Naive thymus-derived CD4-positive, alpha-beta T cell (primary cell): ENCODE results near the gene PKHD1. TPM values are rescaled to one million over a fixed set of nuclear protein-coding genes. Genes with fewer than 3 reads are reported as not detected.

Source experiments
- ATAC-seq: fragments of 150-1000 bp; cut with Tn5 transposase; 2 replicates; pipeline ENCODE4 v1.10.0; 2021; ENCODE audit warnings: mild to moderate bottlenecking, moderate library complexity
- CTCF ChIA-PET: fragments of 350-600 bp; sonication (Branson Sonifier 250); formaldehyde crosslinking; loops from one replicate; lab custom pipeline; 2021; ENCODE audit warnings: antibody characterized with exemption; lab: Charles Lee
- POLR2A ChIA-PET: fragments of 350-600 bp; sonication (Branson Sonifier 250); formaldehyde crosslinking; loops from one replicate; lab custom pipeline; 2021; ENCODE audit warnings: antibody characterized with exemption, inconsistent platforms; lab: Charles Lee
- DNase-seq, 9 donors: peaks; one replicate each; pipeline versions ENCODE4 v3.0.0 to v3.0.0-alpha.2; 2020 to 2022; ENCODE audit warnings: mixed read lengths in 1 of 9
- H3K27ac ChIP-seq: one replicate; pipeline ENCODE4 v1.7.0; 2013; ENCODE audit warnings: mild to moderate bottlenecking, low read depth, low read length, moderate library complexity
- H3K27me3 ChIP-seq, 2 donors: one replicate each; pipeline ENCODE4 v1.7.0; 2013; ENCODE audit warnings: low read length in 2 of 2, mild to moderate bottlenecking in 2 of 2, moderate library complexity in 2 of 2; ENCODE audit not compliant: control insufficient read depth in 2 of 2, insufficient read depth in 2 of 2
- H3K36me3 ChIP-seq, 3 experiments: 1 replicate in 2 of 3; 2 replicates in 1 of 3; pipeline ENCODE4 v1.7.0; 2013; ENCODE audit warnings: low read length in 3 of 3, mild to moderate bottlenecking in 3 of 3, moderate library complexity in 1 of 3; ENCODE audit not compliant: insufficient read depth in 3 of 3, control insufficient read depth in 2 of 3
- H3K4me1 ChIP-seq, 2 donors: one replicate each; pipeline ENCODE4 v1.7.0; 2013; ENCODE audit warnings: low read length in 2 of 2, mild to moderate bottlenecking in 2 of 2, moderate library complexity in 1 of 2; ENCODE audit not compliant: control insufficient read depth in 2 of 2, insufficient read depth in 2 of 2
- H3K4me3 ChIP-seq: 2 replicates; pipeline ENCODE4 v1.7.0; 2013; ENCODE audit warnings: mild to moderate bottlenecking, low read length
- H3K9me3 ChIP-seq, 3 experiments: 1 replicate in 2 of 3; 2 replicates in 1 of 3; pipeline ENCODE4 v1.7.0; 2013; ENCODE audit warnings: low read length in 3 of 3; ENCODE audit not compliant: control insufficient read depth in 2 of 3
- H3K27ac Mint-ChIP-seq, 9 donors: one replicate each; pipeline ENCODE4 v1.8.0; 2020 to 2022; ENCODE audit warnings: mixed read lengths in 9 of 9, mild to moderate bottlenecking in 8 of 9, moderate library complexity in 5 of 9, inconsistent platforms in 2 of 9
- H3K27me3 Mint-ChIP-seq, 5 donors: one replicate each; pipeline ENCODE4 v1.8.0; 2021 to 2022; ENCODE audit warnings: mixed read lengths in 5 of 5, mild to moderate bottlenecking in 1 of 5
- H3K36me3 Mint-ChIP-seq, 5 donors: one replicate each; pipeline ENCODE4 v1.8.0; 2020 to 2022; ENCODE audit warnings: mixed read lengths in 5 of 5, mild to moderate bottlenecking in 3 of 5, inconsistent platforms in 1 of 5
- H3K4me1 Mint-ChIP-seq, 7 donors: one replicate each; pipeline ENCODE4 v1.8.0; 2020 to 2022; ENCODE audit warnings: mixed read lengths in 7 of 7, mild to moderate bottlenecking in 3 of 7, inconsistent platforms in 1 of 7
- H3K4me3 Mint-ChIP-seq, 10 donors: one replicate each; pipeline ENCODE4 v1.8.0; 2020 to 2022; ENCODE audit warnings: mild to moderate bottlenecking in 10 of 10, mixed read lengths in 10 of 10, moderate library complexity in 6 of 10, inconsistent platforms in 2 of 10
- H3K9me3 Mint-ChIP-seq, 11 donors: one replicate each; pipeline ENCODE4 v1.8.0; 2020 to 2022; ENCODE audit warnings: mixed read lengths in 11 of 11, mild to moderate bottlenecking in 4 of 11, inconsistent platforms in 1 of 11, moderate library complexity in 1 of 11
- intact Hi-C, 2 donors: fragments of 100-400 bp; cut with micrococcal nuclease; formaldehyde crosslinking; loops; one replicate each; pipeline ENCODE4 v1.15.1; 2023
- polyA plus RNA-seq, 2 donors: library from polyadenylated mRNA; unstranded; fragments of 300-500 nt; fragmentation: Illumina TruSeq; gene quantifications; one replicate each; pipeline ENCODE4 v1.2.3, GENCODE V29; 2021
- total RNA-seq, 6 experiments: library from RNA in 5 of 6; stranded (reverse) in 5 of 6; gene quantifications; 1 replicate in 5 of 6; 2 replicates in 1 of 6; pipeline ENCODE4 v1.2.3 and lab custom pipeline; 2021 to 2026

Gene PKHD1
- total and polyA plus RNA-seq, 7 experiments from 2014 or later = not detected

DNA sequence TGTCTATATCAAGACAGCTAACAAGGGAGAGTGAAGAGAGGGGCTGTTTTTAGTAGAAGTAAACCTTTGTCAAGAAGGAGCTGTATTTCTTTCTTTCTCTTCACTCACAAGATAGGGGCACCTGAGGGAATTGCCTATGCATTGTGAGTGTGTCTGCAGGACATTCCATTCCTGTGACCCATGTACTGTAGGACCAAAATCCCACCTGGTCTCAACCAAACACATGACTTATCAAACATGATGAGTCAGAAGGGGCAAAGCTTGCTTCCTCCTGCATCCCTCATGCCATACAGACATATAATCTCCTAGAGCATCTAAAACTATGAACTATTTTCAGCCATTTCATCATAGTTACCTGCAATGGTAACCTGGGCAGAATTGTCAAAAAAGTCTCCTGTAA lies 21.8 kb downstream of the PKHD1 start:
- Histone ChIP-seq H3K4me3 (no peak overlapping the region), H3K9me3 (no peaks in the 10 kb centered on the region), H3K27ac (no peak overlapping the region), H3K36me3 (no peaks in the 10 kb centered on the region), H3K4me1 (peaks cover 12 to 13% of the 10 kb centered on the region in 2 donors), H3K27me3 (no peaks in the 10 kb centered on the region)
- Mint-ChIP-seq H3K27ac (peak overlapping the region in 1 of 9 donors; percentile 11), H3K9me3 (no peaks in the 10 kb centered on the region), H3K27me3 (peaks cover 0 to 24% (median 0%) of the 10 kb centered on the region in 5 donors), H3K4me3 (no peak overlapping the region), H3K36me3 (peaks cover 0 to 4% (median 0%) of the 10 kb centered on the region in 5 donors), H3K4me1 (peaks cover 4 to 18% (median 13%) of the 10 kb centered on the region in 7 donors)
- ATAC-seq (no peak), DNase-seq (no peak)
- ChIA-PET CTCF (interaction anchor here (0.7 kb wide), 2 partner anchors 10 to 44 kb away, joined by 3 read pairs; no protein-coding TSS in a partner anchor), POLR2A (no interaction called here)
- intact Hi-C loops = no loop called here

DNA sequence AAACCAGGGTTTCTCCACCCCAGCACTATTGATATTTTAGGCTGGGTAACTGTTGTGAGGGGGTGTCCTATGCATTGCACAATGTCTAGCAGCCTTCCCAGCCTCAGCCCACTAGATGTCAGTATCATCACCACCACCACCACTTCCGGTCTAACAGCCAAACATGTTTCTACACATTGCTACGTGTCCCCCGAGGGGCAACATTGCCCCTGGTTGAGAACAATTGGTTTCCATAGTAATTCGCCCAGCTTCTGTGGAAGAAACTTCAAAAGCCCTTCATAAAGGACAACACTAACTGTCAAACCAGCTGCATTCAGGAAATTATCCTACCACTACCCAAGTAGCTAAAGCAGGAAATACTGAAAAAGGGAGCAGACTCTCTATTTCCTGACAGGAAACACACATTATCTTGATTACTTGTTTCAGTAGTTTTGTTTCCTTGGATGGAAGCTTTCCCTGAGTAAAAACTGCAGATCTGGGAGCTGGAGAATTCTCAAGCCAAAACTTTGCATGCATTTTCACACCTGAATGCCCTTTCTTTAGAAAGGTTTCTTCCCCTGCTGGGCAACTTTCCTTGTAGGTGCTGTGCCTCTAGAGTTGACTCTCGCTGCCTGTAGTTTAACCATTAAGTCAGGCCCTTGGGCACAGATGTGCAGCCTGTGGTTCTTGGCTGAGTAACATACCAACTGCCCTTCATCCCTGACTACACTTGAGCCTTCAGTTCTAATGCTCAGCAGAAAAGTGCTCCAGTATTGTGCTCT lies 23.6 kb downstream of the PKHD1 start:
- intact Hi-C loops = loop anchor here (1.0 to 5.0 kb wide), 3 partner anchors 200 to 600 kb away; no protein-coding TSS in a partner anchor
- peak overlapping the region; percentile 48 for H3K4me3 ChIP-seq

DNA sequence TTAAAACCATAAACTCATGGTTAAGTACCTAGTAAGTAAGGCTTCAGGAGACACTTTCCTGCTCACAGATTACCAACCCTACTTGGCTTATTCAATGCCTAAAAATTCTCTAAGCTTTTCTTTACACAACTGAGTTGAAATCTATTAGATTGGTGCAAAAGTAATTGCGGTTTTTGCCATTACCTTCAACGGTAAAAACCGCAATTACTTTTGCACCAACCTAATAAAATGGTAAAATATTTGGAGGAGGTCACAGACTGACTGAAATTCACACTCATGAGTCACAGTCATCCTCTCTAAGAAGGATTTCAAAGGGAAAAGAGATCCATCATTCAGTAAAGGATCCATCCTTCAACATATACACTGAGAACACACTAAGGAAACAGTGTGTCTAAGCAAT lies 25.9 kb downstream of the PKHD1 start:
- ATAC-seq (no peak), DNase-seq (no peak)
- CTCF ChIA-PET = interaction anchor here (1.3 kb wide), 1 partner anchor 10 kb away, joined by 3 read pairs; no protein-coding TSS in a partner anchor
- Histone ChIP-seq H3K27ac (no peak overlapping the region), H3K27me3 (no peaks in the 10 kb centered on the region), H3K4me3 (no peak overlapping the region), H3K4me1 (peaks cover 12 to 13% of the 10 kb centered on the region in 2 donors), H3K9me3 (no peaks in the 10 kb centered on the region), H3K36me3 (no peaks in the 10 kb centered on the region)
- Mint-ChIP-seq H3K4me1 (peaks cover 6 to 18% (median 13%) of the 10 kb centered on the region in 7 donors), H3K36me3 (peaks cover 0 to 4% (median 0%) of the 10 kb centered on the region in 5 donors), H3K9me3 (no peaks in the 10 kb centered on the region), H3K4me3 (no peak overlapping the region), H3K27ac (no peak overlapping the region), H3K27me3 (peaks cover 4 to 15% (median 9%) of the 10 kb centered on the region in 5 donors)
- intact Hi-C loops = loop anchor here in 1 of 2 donors (5.0 kb wide), 1 partner anchor 341 kb away; no protein-coding TSS in a partner anchor
- POLR2A ChIA-PET = no interaction called here

More for the DNA sequence above, 23.6 kb downstream of the PKHD1 start:
- peaks cover 0 to 4% (median 0%) of the 10 kb centered on the region in 5 donors for H3K36me3 Mint-ChIP-seq
- Histone ChIP-seq H3K27ac (peak overlapping the region; percentile 40), H3K9me3 (no peaks in the 10 kb centered on the region), H3K36me3 (no peaks in the 10 kb centered on the region), H3K27me3 (no peaks in the 10 kb centered on the region), H3K4me1 (peaks cover 12 to 13% of the 10 kb centered on the region in 2 donors)
- peak; percentile 93 for ATAC-seq
- DNase-seq = peak in 8 of 9 donors; percentile 33 to 70 (median 64)
- peaks cover 0 to 23% (median 1%) of the 10 kb centered on the region in 5 donors for H3K27me3 Mint-ChIP-seq
- no peaks in the 10 kb centered on the region for H3K9me3 Mint-ChIP-seq
- peak overlapping the region; percentile 44 to 91 (median 81) for H3K4me3 Mint-ChIP-seq
- H3K27ac Mint-ChIP-seq = peak overlapping the region; percentile 39 to 90 (median 81)
- CTCF ChIA-PET = interaction anchor here (0.6 to 1.7 kb wide), 6 partner anchors 9 to 931 kb away, joined by 3 to 9 read pairs (median 5); partner anchors contain the start of gene GSTA4
- POLR2A ChIA-PET = interaction anchor here (0.6 kb wide), 1 partner anchor 578 kb away, joined by 3 read pairs; no protein-coding TSS in a partner anchor
- peaks cover 4 to 18% (median 13%) of the 10 kb centered on the region in 7 donors for H3K4me1 Mint-ChIP-seq

DNA sequence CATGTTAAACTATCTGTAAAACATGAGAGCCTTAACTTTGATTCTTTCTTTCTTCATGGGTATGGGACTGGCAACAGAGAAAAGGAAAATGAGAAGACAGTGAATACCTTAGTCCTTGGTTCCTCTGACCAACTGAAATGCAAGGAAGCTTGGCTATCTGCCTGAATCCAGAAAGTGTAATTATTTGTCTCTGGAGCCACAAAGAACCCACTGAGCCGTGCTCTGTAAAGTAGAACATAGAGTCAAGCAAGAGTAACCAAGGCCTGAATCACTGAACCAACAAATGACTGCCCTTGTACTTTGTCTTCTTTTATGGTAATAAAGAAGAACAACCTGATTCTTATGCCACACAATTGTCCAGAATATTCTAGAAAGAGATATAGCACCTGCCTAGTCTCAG lies 27.6 kb downstream of the PKHD1 start:
- H3K27ac Mint-ChIP-seq = no peak overlapping the region
- H3K36me3 ChIP-seq = no peaks in the 10 kb centered on the region

DNA sequence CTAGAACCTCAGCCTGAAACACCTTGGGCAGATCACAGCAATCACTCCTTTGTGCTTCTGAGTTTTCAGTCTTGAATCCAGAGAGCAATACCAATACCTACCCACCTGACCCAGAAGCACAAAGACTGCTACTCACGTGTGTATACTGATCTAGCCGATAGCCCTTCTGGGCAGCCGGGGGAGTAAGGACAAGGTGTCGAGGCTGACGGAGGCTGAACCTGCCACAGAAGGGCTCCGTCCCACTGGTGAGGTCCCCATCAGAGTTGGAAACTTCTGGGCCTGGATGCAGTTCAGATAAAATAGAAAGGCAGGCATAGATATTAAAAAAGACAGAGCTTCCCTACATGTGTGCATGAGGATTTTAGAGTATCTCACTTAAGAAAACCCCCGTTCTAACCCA lies 32.0 kb downstream of the PKHD1 start:
- POLR2A ChIA-PET = no interaction called here

More for the DNA sequence above, 27.6 kb downstream of the PKHD1 start:
- no peaks in the 10 kb centered on the region for H3K9me3 ChIP-seq
- no peaks in the 10 kb centered on the region for H3K27me3 ChIP-seq
- peaks cover 6 to 18% (median 13%) of the 10 kb centered on the region in 7 donors for H3K4me1 Mint-ChIP-seq
- no peaks in the 10 kb centered on the region for H3K9me3 Mint-ChIP-seq
- H3K27me3 Mint-ChIP-seq = peaks cover 5 to 22% (median 13%) of the 10 kb centered on the region in 5 donors
- ChIA-PET CTCF (no interaction called here), POLR2A (no interaction called here)
- no peak overlapping the region for H3K27ac ChIP-seq
- H3K4me1 ChIP-seq = peaks cover 12 to 13% of the 10 kb centered on the region in 2 donors
- no peak overlapping the region for H3K4me3 Mint-ChIP-seq
- intact Hi-C loops = loop anchor here in 1 of 2 donors (5.0 kb wide), 1 partner anchor 342 kb away; no protein-coding TSS in a partner anchor
- no peak for DNase-seq
- H3K4me3 ChIP-seq = no peak overlapping the region
- no peak for ATAC-seq
- peaks cover 0 to 4% (median 0%) of the 10 kb centered on the region in 5 donors for H3K36me3 Mint-ChIP-seq

DNA sequence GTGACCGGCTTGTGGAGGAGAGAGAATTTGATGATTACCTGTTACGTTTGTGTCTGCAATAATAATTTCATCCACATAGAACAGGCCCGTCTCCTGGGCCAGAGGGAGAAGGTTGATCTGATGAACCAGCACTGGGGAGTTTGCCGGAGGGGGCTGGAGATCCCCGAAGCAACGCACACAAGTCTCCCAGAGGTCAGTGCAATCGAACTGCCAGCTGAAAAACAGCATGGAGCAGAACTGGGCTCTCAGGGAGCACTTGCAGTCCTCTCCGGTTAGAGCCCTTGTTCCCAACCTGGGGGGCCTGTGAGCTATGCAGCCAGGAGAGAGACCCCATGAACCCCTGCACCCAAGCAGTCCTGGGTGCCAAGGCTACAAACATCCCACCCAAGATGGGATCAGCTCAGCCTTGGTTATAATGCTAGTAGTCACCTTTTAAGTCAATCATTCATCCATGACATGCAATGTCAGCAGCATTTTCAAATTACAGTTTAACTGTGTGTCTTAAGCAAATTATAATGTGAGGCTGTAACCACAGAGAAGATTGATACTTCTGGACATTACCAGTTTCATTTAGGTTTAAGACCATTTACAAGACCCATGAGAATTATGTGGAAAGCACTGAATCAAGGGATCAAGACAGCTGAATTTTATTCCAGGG lies 34.2 kb downstream of the PKHD1 start:
- CTCF ChIA-PET = no interaction called here
- H3K4me1 Mint-ChIP-seq = peaks cover 0 to 1% (median 0%) of the 10 kb centered on the region in 7 donors
- no peak overlapping the region for H3K27ac Mint-ChIP-seq

More for the DNA sequence above, 32.0 kb downstream of the PKHD1 start:
- Mint-ChIP-seq H3K27ac (no peak overlapping the region), H3K27me3 (peaks cover 10 to 35% (median 21%) of the 10 kb centered on the region in 5 donors), H3K9me3 (no peaks in the 10 kb centered on the region), H3K36me3 (no peaks in the 10 kb centered on the region), H3K4me3 (no peak overlapping the region), H3K4me1 (peaks cover 0 to 2% (median 0%) of the 10 kb centered on the region in 7 donors)
- Histone ChIP-seq H3K4me3 (no peak overlapping the region), H3K27ac (no peak overlapping the region), H3K4me1 (no peaks in the 10 kb centered on the region), H3K36me3 (no peaks in the 10 kb centered on the region), H3K27me3 (no peaks in the 10 kb centered on the region), H3K9me3 (no peaks in the 10 kb centered on the region)
- no peak for ATAC-seq
- DNase-seq = no peak
- CTCF ChIA-PET = interaction anchor here (0.6 kb wide), 1 partner anchor 10 kb away, joined by 3 read pairs; no protein-coding TSS in a partner anchor
- intact Hi-C loops = no loop called here

More for the DNA sequence above, 34.2 kb downstream of the PKHD1 start:
- Mint-ChIP-seq H3K27me3 (peaks cover 8 to 29% (median 21%) of the 10 kb centered on the region in 5 donors), H3K9me3 (no peaks in the 10 kb centered on the region), H3K4me3 (no peak overlapping the region), H3K36me3 (no peaks in the 10 kb centered on the region)
- intact Hi-C loops = no loop called here
- no peak for DNase-seq
- Histone ChIP-seq H3K9me3 (no peaks in the 10 kb centered on the region), H3K27me3 (no peaks in the 10 kb centered on the region), H3K27ac (no peak overlapping the region), H3K4me3 (no peak overlapping the region), H3K4me1 (no peaks in the 10 kb centered on the region), H3K36me3 (no peaks in the 10 kb centered on the region)
- POLR2A ChIA-PET = no interaction called here
- no peak for ATAC-seq
